ENCODE results near the gene CCBE1.

Gene CCBE1

DNA sequence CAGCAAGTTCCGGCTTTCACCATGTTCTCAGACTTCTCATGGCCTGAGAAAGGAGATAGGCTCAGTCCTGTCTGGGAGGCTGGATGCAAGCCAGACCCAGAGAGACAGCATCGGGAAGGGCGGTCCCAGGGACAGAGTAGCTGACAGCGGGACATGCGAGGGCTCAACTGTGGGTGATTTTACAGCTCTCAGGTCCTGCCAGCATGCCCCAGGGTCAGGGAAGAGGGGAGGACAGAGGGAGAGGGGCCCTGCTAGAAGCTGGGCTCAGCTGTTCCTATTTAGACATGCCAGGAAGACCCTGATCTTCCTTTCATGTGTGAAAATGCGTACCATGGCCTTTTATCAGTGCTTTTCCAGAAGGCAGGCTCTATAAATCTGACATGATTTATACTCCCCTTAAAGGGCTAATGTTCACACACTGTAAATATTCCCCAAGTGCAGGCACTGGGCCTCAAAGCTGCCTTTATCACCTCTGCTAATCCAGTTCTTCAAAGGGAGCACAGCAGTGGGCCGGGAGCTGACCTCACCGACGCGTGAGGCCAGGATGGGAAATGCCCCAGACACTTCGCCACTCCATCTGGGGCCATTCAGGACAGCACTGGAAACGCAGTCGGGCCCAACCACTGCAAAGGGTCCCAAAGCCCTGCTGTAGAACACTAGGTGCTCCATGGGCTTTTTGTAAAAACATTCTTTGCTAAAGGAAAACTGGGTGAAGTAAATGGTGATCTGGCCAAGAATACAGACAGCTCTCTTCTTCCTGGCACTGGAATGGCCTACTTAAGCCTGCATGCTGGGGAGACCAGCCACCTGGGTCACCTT is 242.1 kb downstream of the CCBE1 start:
- no peak for DNase-seq (ENCODE audit: low read depth)

DNA sequence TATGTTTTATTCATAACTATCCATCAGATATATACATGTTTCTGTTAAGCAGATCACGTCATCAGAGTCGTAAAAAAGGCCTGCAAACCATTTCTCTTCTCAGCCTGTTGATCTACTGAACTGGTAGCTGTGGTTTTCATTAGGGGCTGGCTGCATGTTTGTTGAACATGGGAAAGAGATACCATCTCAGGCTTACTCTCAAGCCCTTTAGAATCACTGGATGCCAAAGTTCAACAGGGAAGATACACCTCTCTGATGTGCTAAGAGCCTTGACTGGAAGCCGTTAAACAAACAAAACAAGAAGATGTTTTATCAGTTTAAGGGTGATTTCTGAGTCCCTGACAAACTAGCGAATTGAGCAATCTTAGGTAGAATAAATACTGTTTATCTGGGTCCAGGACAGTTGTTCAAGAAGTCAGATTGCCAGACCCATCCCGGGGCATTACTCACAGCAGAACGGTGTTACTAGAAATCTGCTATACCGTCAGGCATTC is 243.7 kb downstream of the CCBE1 start:
- DNase-seq (ENCODE audit: low read depth) = peak; percentile 27

- no peak for DNase-seq (ENCODE audit: low read depth)
Measured at GRCh38 chr18:59451963-59452362, 245.3 kb downstream of the CCBE1 start.

GRCh38 chr18:59451073-59451472 is 246.2 kb downstream of the CCBE1 start:
- no peak for DNase-seq (ENCODE audit: low read depth)

GRCh38 chr18:59448546-59448945 is 248.7 kb downstream of the CCBE1 start:
- peak; percentile 30 for DNase-seq (ENCODE audit: low read depth)

- DNase-seq (ENCODE audit: low read depth) = peak; percentile 54
Measured at GRCh38 chr18:59446012-59446411, 251.2 kb downstream of the CCBE1 start.

- DNase-seq (ENCODE audit: low read depth) = no peak
Measured at GRCh38 chr18:59437851-59438569, 259.2 kb downstream of the CCBE1 start.

DNA sequence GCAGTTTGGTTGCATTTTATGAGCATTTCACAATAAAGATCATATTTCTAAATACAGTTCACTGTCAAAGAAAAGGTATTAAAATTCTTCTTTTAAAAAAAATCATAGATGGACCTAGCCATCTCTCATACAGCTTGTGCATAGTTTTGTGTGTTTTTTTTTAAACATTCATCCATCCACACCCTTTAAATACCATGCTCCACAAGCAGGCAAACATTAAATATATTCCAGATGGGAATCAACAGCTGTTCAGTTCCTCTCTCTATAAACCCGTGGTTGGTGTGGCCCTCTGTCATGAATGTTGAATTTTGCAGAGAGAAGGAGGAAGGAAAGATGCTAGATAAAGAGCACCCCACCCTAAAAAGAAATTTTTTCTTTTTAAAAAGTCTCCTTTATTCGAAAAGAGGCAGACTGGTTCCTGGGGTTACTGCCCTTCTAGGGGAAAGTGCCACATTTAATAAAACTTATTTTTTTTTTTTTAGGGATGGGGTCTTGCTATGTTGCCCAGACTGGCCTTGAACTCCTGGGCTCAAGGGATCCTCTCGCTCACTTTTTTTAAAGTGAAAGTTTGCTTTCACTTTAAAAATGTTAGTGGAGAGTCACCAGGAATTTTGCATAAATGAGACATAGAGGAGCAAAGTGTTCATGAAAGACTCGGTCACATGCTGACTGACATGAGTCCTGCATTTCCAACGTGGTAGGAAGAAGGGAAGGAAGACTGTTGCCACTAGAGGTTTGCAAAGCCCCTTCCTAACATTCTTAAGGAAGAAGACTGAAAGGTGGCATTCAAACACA is 264.2 kb downstream of the CCBE1 start:
- DNase-seq (ENCODE audit: low read depth) = peak; percentile 47

DNA sequence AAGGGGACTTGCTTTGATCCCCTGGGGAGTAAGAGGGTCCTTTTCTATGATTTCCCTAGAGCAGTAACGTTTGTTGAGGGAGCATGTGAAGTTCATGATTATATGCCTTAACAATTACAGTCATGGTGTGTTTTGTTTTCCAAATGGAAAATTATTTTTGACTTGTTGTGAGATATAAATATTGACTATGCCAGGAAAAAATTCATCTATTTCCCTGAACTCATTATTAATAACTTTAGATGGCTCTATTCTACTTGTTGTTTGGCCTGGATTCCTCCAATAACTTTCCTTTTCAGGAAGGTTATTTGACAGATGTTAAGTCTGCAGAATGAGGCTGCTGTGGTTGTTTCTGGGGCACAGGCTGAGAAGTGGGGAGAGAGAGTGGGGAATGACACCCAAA is 266.1 kb downstream of the CCBE1 start:
- DNase-seq (ENCODE audit: low read depth) = no peak

DNA sequence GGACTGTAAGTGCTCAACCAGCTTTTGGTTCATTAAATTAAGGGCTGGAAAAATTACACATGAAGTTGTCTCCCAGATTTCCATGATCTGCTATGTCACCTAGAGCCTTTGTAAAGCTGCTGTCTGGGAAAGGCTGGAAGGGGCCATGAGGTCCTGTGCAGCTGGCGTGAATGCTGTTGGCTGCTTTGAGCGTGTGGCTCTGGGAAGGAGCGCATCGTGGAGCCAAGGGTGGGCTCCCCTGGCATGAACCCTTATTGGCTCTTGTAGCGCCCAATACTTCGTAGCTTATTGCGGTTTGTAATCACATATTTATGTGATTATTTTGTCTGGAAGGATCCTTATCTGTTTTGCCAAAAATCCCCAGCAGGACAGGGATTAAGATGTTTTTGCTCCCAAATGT is 267.6 kb downstream of the CCBE1 start:
- no peak for DNase-seq (ENCODE audit: low read depth)

DNA sequence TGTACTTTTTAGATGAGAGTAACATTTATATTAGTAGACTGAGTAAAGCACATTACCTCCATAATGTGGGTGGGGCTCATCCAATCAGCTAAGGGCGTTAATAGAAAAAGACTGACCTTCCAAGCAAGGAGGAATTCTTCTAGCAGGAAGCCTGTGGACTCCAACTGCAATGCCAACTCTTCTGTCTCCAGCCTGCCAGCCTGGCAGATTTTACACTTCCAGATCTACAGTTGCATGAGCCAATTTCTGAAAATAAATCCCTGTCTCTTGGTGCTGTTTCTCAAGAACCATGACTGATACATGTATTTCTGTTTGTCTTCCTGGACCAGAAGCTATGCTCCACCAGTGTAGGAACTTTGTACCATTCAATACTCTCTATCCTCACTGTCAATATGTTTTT is 269.2 kb downstream of the CCBE1 start:
- no peak for DNase-seq (ENCODE audit: low read depth)

GRCh38 chr18:59426855-59427254 is 270.4 kb downstream of the CCBE1 start:
- DNase-seq (ENCODE audit: low read depth) = no peak

- DNase-seq (ENCODE audit: low read depth) = peak; percentile 16
Measured at GRCh38 chr18:59423259-59423658, 274.0 kb downstream of the CCBE1 start.

GRCh38 chr18:59420244-59420643 is 277.0 kb downstream of the CCBE1 start:
- DNase-seq (ENCODE audit: low read depth) = no peak

DNA sequence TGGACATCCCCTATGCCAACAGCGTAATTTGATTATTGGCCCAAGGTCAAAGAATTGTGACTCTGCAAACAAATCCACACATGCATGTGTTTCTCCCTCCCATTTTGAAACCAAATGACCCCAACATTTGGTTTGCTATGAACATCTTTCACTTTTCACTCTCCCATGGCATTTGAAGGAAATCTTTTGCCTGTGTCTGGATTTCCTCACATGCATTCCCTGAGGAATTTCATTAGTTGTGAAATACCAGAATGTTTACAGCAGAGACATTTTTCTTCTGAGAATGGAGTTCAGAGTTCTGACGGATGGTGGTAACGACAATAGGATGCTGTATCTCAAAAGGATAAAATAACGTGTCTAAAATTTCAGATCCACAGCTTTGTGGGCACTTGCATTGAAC is 277.8 kb downstream of the CCBE1 start:
- peak; percentile 79 for DNase-seq (ENCODE audit: low read depth)

DNA sequence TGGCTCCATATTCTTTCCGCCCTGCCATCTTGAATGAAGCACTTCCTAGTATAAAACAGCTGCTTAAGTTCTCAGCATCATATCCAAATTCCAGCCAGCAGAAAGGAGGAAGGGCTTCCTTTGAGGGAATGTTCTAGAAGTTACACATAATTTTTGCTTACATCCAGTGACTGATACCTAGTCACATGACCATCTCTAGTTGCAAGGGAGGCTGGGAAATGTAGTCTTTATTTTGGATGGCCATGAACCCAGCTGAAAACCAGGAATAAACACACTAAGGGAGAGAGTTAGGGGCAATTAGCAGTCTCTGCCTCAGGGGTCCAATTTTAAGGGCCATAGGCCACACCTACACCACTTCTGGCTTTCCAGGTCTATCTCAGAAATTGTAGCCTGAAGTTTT is 280.4 kb downstream of the CCBE1 start:
- peak; percentile 31 for DNase-seq (ENCODE audit: low read depth)

GRCh38 chr18:59414111-59414653 is 283.0 kb downstream of the CCBE1 start:
- DNase-seq (ENCODE audit: low read depth) = no peak

- peak; percentile 76 for DNase-seq (ENCODE audit: low read depth)
Measured at GRCh38 chr18:59402432-59403090, 294.7 kb downstream of the CCBE1 start.

GRCh38 chr18:59400407-59400806 is 296.8 kb downstream of the CCBE1 start:
- DNase-seq (ENCODE audit: low read depth) = no peak

GRCh38 chr18:59395226-59396175 is 301.7 kb downstream of the CCBE1 start:
- no peak for DNase-seq (ENCODE audit: low read depth)

Data from EH (cell line).